Aorta (tissue), 5 donors: ENCODE data around the gene NOL4L. TPM values are rescaled to one million over a fixed set of nuclear protein-coding genes. Genes with fewer than 3 reads are reported as not detected.

Source experiments
- ATAC-seq: fragments of 200-7000 bp; cut with Tn5 transposase; one replicate; pipeline ENCODE4 v1.9.1; 2022; ENCODE audit warnings: moderate library complexity; ENCODE audit not compliant: low FRiP score
- DNase-seq, 2 donors: peaks; one replicate each; pipeline ENCODE4 v3.0.0-alpha.2; 2020
- H3K27ac ChIP-seq, 2 donors: one replicate each; pipeline ENCODE4 v1.5.1; 2013; ENCODE audit warnings: low read length in 2 of 2, mild to moderate bottlenecking in 2 of 2, moderate library complexity in 2 of 2, control low read depth in 1 of 2, inconsistent platforms in 1 of 2, low read depth in 1 of 2
- H3K27me3 ChIP-seq, 2 donors: one replicate each; pipeline ENCODE4 v1.6.1; 2013; ENCODE audit warnings: control low read depth in 1 of 2, low read length in 1 of 2, mild to moderate bottlenecking in 1 of 2, moderate library complexity in 1 of 2; ENCODE audit not compliant: insufficient read depth in 2 of 2, control insufficient read depth in 1 of 2
- H3K36me3 ChIP-seq, 2 donors: one replicate each; pipeline ENCODE4 v1.6.1; 2013; ENCODE audit warnings: control low read depth in 1 of 2, low read length in 1 of 2, mild to moderate bottlenecking in 1 of 2; ENCODE audit not compliant: insufficient read depth in 2 of 2, control insufficient read depth in 1 of 2
- H3K4me1 ChIP-seq, 2 donors: one replicate each; pipeline ENCODE4 v1.6.1; 2013; ENCODE audit warnings: low read length in 2 of 2, control low read depth in 1 of 2, mild to moderate bottlenecking in 1 of 2, moderate library complexity in 1 of 2; ENCODE audit not compliant: insufficient read depth in 2 of 2, control insufficient read depth in 1 of 2
- H3K4me3 ChIP-seq, 2 donors: one replicate each; pipeline ENCODE4 v1.5.1; 2013; ENCODE audit warnings: low read length in 2 of 2, control low read depth in 1 of 2, mild to moderate bottlenecking in 1 of 2
- H3K9me3 ChIP-seq: one replicate; pipeline ENCODE4 v1.6.1; 2013; ENCODE audit warnings: mild to moderate bottlenecking, low read length; ENCODE audit not compliant: control insufficient read depth
- WGBS, 2 donors: extraction: QIAGEN DNeasy Blood & Tissue Kit; methylation state at CpG; one replicate each; pipeline ENCODE4 v1.1.7; 2013; 5-methylcytosine and 5-hydroxymethylcytosine counted together
- intact Hi-C, 2 donors: fragments of 100-400 bp; cut with DNase I; formaldehyde crosslinking; loops; one replicate each; pipeline versions ENCODE4 v1.14.2 to v1.15.0; 2022
- polyA plus RNA-seq, 2 donors: library from polyadenylated mRNA; stranded (reverse); fragments of 200-250 nt; gene quantifications; one replicate each; pipeline ENCODE4 v1.2.3, GENCODE V29; 2013
- total RNA-seq, 2 donors: library from RNA; stranded (reverse); fragmentation: NEBNext Ultra II Directional; extraction: Animal tissue kit (Norgen Biotek cat#: 25700); gene quantifications; one replicate each; pipeline ENCODE4 v1.2.1, GENCODE V29; 2021
- donor health status: healthy with polysubstance abuse.
- donor health status: Bipolar disorder and iron deficiency.
- donor health status: DM: no; HTN: no; CAD: no.
- donor health status: DM: no; HTN: no; CAD: no.
- donor health status: DM: yes; HTN: yes; CAD: no.

Gene NOL4L
- total and polyA plus RNA-seq, 4 donors: 2.3 to 29.5 (median 8.0) TPM

- WGBS, 2 donors: 76 to 84% methylated on average over 12 to 13 of the region's 13 CpGs
- Histone ChIP-seq H3K4me1 (no peaks in the 10 kb centered on the region), H3K4me3 (no peak overlapping the region), H3K36me3 (no peaks in the 10 kb centered on the region), H3K9me3 (no peaks in the 10 kb centered on the region), H3K27me3 (no peaks in the 10 kb centered on the region), H3K27ac (no peak overlapping the region)
- ATAC-seq: no peak
- DNase-seq: peak; percentile 46 to 73
- intact Hi-C loops: loop anchor here in 1 of 2 donors (5.0 to 10.0 kb wide), 3 partner anchors 124 to 277 kb away; partner anchors contain the start of genes ASXL1, KIF3B, PLAGL2 and POFUT1
These were observed 103.6 kb downstream of the NOL4L start for GRCh38 chr20:32481311-32482142.

- DNase-seq (peak; percentile 26 to 45), ATAC-seq (no peak)
- Histone ChIP-seq H3K4me1 (no peaks in the 10 kb centered on the region), H3K27ac (no peak overlapping the region), H3K27me3 (no peaks in the 10 kb centered on the region), H3K4me3 (no peak overlapping the region), H3K9me3 (no peaks in the 10 kb centered on the region), H3K36me3 (no peaks in the 10 kb centered on the region)
- intact Hi-C loops: loop anchor here in 1 of 2 donors (5.0 to 10.0 kb wide), 3 partner anchors 123 to 276 kb away; partner anchors contain the start of genes ASXL1, KIF3B, PLAGL2 and POFUT1
- 87 to 89% methylated on average over 12 of the region's 12 CpGs for WGBS, 2 donors
These were observed 104.5 kb downstream of the NOL4L start for GRCh38 chr20:32480371-32481241.

- no peaks in the 10 kb centered on the region for H3K4me1 ChIP-seq
- DNase-seq: peak in 1 of 2 donors; percentile 49
- H3K27me3 ChIP-seq: no peaks in the 10 kb centered on the region
- 81 to 86% methylated on average over 2 of the region's 2 CpGs for WGBS, 2 donors
- no peak for ATAC-seq
- H3K36me3 ChIP-seq: no peaks in the 10 kb centered on the region
- no peaks in the 10 kb centered on the region for H3K9me3 ChIP-seq
- H3K4me3 ChIP-seq: no peak overlapping the region
- H3K27ac ChIP-seq: no peak overlapping the region
- intact Hi-C loops: loop anchor here in 1 of 2 donors (5.0 to 10.0 kb wide), 3 partner anchors 122 to 275 kb away; partner anchors contain the start of genes ASXL1, KIF3B, PLAGL2 and POFUT1
These were observed 105.4 kb downstream of the NOL4L start for GRCh38 chr20:32479697-32480171.

- Histone ChIP-seq H3K4me1 (no peaks in the 10 kb centered on the region), H3K4me3 (no peak overlapping the region), H3K36me3 (no peaks in the 10 kb centered on the region), H3K27me3 (no peaks in the 10 kb centered on the region), H3K9me3 (no peaks in the 10 kb centered on the region), H3K27ac (no peak overlapping the region)
- peak; percentile 22 to 33 for DNase-seq
- 94 to 95% methylated on average over 5 of the region's 5 CpGs for WGBS, 2 donors
- no peak for ATAC-seq
- intact Hi-C loops: no loop called here
These were observed 106.1 kb downstream of the NOL4L start for GRCh38 chr20:32479012-32479411.

- Histone ChIP-seq H3K9me3 (no peaks in the 10 kb centered on the region), H3K4me1 (no peaks in the 10 kb centered on the region), H3K4me3 (no peak overlapping the region), H3K27ac (no peak overlapping the region), H3K27me3 (no peaks in the 10 kb centered on the region), H3K36me3 (no peaks in the 10 kb centered on the region)
- WGBS, 2 donors: 95% methylated on average over 7 of the region's 7 CpGs
- peak in 1 of 2 donors; percentile 35 for DNase-seq
- no peak for ATAC-seq
- intact Hi-C loops: no loop called here
These were observed 106.6 kb downstream of the NOL4L start for GRCh38 chr20:32478576-32478975.

GRCh38 chr20:32477594-32478512 is 107.3 kb downstream of the NOL4L start:
- WGBS, 2 donors: 91% methylated on average over 10 to 11 of the region's 11 CpGs
- H3K4me1 ChIP-seq: no peaks in the 10 kb centered on the region
- intact Hi-C loops: no loop called here

GRCh38 chr20:32476684-32477593 is 108.2 kb downstream of the NOL4L start:
- intact Hi-C loops: no loop called here
- Histone ChIP-seq H3K4me3 (no peak overlapping the region), H3K36me3 (no peaks in the 10 kb centered on the region), H3K27me3 (no peaks in the 10 kb centered on the region), H3K9me3 (no peaks in the 10 kb centered on the region), H3K4me1 (no peaks in the 10 kb centered on the region), H3K27ac (no peak overlapping the region)
- ATAC-seq (no peak), DNase-seq (peak; percentile 40 to 43)
- 87 to 90% methylated on average over 22 of the region's 22 CpGs for WGBS, 2 donors

More at GRCh38 chr20:32477594-32478512, 107.3 kb downstream of the NOL4L start:
- ATAC-seq (no peak), DNase-seq (peak; percentile 35 to 41)
- Histone ChIP-seq H3K36me3 (no peaks in the 10 kb centered on the region), H3K4me3 (no peak overlapping the region), H3K27ac (no peak overlapping the region), H3K27me3 (no peaks in the 10 kb centered on the region), H3K9me3 (no peaks in the 10 kb centered on the region)
